Measurements from ENCODE around the gene GARNL3. TPM values are rescaled to one million over a fixed set of nuclear protein-coding genes. Genes with fewer than 3 reads are reported as not detected.

Gene GARNL3
- total RNA-seq, 2 donors from 2014 or later = 6.0 to 7.3 TPM

DNA sequence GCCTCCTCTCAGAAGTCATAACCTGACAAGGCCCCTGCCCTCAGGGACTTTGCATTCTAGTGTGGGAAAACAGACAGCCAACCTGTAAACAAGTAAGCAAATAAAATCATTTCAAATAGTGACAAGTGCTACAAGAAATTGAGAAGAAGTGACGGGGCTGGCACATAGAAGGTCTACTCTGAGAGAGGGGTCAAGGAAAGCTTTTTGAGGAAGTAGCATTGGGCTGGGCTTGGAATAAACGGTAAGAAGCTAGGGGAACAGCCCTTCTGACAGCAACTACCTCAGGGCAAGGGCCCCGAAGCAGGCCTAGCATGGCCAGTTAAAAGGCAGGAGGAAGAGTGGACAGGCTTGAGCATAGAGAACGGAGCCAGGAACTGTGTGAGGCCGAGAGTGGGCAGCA is 127.6 kb downstream of the GARNL3 start:
- DNase-seq = no peak
- intact Hi-C loops (cut with DNase I, micrococcal nuclease) = no loop called here
- ATAC-seq = no peak

DNA sequence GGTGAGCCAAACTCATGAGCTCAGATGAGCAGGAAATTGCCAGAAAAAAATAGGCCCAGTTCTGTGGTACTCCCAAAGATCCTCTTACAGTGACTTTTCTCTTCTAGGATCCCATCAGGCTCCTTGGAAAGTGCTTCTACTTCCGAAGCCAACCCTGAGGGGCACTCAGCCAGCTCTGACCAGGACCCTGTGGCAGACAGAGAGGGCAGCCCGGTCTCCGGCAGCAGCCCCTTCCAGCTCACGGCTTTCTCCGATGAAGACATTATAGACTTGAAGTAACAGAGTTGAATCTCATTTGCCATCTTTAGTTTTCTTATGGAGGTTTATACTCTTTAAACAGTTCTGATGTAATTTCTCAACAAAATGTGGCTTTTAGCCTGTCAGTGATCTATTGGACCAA is 128.4 kb downstream of the GARNL3 start:
- ATAC-seq = no peak
- intact Hi-C loops (cut with DNase I, micrococcal nuclease) = no loop called here
- no peak for DNase-seq

DNA sequence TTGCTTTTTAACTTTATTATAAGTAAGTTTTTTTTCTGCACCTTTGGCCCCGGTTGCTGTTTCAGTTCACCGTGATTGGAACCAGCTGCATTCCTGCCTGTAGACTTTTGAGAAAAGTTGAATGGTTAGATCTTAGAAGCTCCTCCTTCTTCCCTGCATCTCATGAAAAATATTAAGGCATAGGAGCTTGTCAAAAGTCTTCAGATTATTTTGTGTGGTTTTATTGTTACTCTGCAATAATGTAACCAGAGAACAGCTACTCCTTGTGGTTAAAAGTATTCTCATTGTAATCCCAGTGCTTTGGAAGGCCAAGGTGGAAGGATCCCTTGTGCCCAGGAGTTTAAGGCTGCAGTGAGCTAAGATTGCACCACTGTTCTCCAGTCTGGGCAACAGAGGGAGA is 129.1 kb downstream of the GARNL3 start:
- DNase-seq (no peak), ATAC-seq (no peak)
- intact Hi-C loops (cut with DNase I, micrococcal nuclease) = no loop called here

DNA sequence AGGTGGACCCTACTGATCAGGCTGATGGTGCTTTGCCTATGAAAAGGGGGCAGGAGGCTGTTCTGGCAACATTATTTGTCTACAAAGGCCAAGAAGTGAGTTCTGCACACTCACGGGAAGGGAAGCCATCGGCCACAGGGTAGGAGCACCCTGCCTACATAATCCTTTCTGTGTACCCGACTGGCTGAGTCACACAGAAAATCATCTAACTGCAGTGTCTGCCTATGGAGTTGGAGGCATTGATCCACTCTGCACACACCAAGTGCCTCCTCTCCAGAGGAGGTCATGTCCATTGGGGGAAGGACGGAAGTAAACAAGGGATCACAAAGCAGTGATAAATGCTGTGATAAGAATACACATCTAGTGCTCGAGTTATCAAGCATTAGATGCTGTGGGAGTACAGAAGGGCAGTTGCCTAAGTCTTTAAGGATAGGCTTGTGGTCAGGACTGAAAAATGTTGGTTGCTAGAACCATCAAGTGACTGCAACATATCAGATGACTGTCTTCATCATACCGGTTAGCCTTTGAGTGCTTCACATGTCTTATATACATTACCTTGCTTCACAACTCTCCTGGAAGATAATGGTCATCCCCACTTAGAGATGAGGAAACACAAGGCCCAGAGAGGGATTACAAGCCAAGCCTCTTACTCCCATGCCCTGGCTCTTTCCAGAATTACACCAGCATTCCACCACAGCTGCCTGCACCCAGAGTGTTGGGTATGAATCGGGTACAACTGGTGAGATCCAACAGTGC is 131.1 kb downstream of the GARNL3 start:
- intact Hi-C loops (cut with DNase I, micrococcal nuclease) = no loop called here
- DNase-seq = no peak
- ATAC-seq = no peak

DNA sequence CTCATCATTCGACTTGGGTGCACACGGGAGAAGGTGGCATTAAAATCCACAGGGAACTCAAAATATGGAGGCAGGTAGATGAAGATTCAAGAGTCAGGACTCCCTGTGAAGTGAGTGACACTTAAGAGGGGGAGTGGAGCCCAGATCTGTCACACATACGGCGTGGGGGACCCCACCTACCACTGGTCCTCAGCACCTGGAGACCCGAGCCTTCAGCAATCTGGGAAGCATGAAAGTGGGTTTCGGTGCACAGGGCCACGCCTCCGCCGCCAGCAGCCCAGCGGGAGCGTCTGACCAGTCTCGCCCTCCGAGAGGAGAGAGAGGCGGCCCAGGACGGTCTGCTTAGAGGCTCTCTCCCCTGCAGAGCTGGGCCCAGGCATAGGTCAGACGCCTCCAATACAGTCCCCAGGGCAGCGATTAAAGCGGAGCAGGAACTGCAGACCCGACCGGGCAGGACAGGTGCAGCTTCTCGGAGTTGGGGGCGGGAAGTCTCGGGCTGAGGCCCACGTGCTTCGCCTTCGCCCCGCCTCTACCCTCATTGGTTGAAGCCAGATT is 131.8 kb downstream of the GARNL3 start:
- ATAC-seq (no peak), DNase-seq (no peak)
- intact Hi-C loops (cut with DNase I, micrococcal nuclease) = no loop called here

DNA sequence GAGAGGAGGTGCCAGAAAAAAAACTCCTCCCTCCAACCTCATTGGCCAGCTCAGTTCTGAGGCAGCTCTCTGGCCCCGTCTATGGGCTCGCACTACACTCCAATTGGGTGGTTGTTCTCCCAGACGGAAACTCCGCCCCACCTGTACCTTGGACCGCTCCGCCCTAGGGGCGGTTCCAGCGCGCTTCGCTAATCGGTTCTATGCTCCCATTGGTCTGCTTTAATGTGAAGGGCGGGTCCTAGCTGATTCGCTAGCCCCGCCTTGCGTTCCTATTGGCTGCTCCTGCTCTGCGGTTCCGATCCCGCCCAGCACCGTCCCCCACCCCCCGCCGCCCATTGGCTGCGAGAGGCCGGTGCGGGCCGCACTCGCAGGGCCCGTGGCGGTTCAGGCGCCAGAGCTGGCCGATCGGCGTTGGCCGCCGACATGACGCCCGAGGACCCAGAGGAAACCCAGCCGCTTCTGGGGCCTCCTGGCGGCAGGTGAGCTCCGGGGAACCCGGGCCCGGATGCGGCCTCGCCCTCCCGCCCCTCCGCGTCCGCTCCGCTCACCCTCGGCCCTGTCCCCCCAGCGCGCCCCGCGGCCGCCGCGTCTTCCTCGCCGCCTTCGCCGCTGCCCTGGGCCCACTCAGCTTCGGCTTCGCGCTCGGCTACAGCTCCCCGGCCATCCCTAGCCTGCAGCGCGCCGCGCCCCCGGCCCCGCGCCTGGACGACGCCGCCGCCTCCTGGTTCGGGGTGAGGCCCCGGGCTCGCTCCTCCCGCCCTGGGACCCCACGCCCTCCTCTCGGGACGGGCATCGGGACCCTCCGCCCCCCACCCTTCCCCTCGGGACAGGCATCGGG is 132.5 kb downstream of the GARNL3 start, which contains the start of gene SLC2A8:
SLC2A8 (plus strand) TSS at position 362 of the 838 bp plus-strand sequence; CDS start at position 424, 62 bp downstream.
- ATAC-seq (peak; percentile 87), DNase-seq (peak; percentile 97 to 99)
- intact Hi-C loops (cut with DNase I, micrococcal nuclease) = no loop called here

DNA sequence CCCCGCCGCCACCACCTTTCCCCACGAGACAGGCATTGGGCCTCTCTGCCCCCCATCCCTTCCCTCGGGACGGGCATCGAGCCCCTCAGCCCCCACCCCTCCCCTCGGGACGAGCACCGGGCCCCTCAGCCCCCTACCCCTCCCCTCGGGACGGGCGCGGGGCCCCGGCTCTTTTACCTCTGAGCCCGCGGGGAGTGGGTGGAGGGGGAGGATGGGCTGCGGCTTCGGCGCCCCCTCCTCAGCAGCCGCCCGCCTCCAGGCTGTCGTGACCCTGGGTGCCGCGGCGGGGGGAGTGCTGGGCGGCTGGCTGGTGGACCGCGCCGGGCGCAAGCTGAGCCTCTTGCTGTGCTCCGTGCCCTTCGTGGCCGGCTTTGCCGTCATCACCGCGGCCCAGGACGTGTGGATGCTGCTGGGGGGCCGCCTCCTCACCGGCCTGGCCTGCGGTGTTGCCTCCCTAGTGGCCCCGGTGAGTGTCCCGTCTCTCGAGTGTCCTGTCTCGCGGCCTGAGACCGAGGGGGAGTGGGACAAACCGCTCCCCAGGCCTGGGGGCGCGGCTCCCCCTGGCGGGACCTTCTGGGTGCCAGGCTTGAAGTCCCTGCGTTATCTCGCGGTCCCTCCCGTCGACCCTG is 133.2 kb downstream of the GARNL3 start:
- intact Hi-C loops (cut with DNase I, micrococcal nuclease) = no loop called here
- DNase-seq (peak in 1 of 2 donors; percentile 71), ATAC-seq (peak; percentile 14)

DNA sequence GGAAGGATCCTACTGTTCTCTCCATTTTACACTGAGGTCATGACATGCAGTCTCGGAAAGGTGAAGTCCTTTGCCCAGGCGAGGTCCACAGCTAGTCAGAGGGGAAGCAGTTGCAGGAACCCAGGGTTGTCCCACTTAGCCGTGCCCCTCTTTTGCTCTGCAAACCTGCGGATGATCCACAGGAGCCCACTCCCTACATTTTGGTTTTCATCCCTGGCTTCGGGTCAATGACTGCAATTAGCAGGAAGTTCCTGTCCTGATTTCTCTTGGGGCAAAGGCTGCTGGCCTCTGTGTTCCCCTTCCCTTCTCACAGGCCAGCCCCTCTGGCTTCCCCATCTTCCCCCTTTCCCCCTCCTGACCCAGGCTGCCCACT is 133.7 kb downstream of the GARNL3 start:
- no peak for ATAC-seq
- intact Hi-C loops (cut with DNase I, micrococcal nuclease) = no loop called here
- DNase-seq = no peak

DNA sequence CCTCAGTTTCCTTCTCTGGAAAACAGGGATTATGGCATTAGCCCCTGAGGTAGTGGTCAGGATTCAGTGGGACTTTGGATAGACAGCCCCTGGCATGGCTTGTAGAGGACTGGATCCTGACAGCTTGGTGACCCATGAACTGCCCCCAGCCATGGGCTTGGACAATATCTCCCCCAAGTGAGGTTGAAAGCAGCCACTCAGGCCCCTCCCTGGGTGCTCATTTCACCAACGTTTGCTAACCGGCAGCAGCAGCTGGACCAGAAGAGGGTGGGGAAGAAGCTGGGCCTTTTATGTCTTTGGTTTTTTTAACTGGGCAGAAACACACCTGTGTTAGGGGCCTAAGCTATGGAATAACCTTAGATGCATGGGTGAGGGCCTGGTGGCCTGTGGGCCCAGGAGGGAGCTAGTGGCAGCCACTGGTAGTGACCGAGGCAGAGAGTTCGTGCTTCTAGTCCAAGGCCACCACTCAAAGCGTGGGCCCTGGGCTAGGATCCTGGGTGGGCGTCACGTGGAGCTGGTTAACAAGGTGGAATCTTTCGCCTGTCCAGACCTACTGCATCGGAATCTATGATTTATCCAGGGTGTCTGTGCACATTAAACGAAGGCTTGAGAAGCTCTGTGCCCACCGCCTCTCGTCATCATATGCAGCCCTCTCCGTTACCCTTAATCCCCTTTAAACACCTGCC is 134.3 kb downstream of the GARNL3 start:
- intact Hi-C loops (cut with DNase I, micrococcal nuclease) = no loop called here
- ATAC-seq (no peak), DNase-seq (no peak)

DNA sequence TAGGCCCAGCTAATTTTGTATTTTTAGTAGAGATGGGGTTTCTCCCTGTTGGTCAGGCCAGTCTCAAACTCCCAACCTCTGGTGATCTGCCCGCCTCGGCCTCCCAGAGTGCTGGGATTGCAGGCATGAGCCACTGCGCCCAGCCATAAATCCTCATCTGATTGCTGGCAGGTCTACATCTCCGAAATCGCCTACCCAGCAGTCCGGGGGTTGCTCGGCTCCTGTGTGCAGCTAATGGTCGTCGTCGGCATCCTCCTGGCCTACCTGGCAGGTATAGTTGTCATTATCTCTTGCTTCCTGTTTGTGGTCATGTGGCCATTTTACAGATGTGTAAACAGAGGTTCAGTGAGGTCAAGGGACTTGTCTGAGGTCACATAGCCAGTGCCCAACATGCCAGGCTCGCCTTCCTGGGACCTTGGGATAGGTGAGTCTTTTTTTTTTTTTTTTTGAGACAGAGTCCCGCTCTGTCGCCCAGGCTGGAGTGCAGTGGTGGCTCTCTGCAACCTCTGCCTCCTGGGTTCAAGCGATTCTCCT is 135.2 kb downstream of the GARNL3 start:
- ATAC-seq = no peak
- intact Hi-C loops (cut with DNase I, micrococcal nuclease) = no loop called here
- no peak for DNase-seq

DNA sequence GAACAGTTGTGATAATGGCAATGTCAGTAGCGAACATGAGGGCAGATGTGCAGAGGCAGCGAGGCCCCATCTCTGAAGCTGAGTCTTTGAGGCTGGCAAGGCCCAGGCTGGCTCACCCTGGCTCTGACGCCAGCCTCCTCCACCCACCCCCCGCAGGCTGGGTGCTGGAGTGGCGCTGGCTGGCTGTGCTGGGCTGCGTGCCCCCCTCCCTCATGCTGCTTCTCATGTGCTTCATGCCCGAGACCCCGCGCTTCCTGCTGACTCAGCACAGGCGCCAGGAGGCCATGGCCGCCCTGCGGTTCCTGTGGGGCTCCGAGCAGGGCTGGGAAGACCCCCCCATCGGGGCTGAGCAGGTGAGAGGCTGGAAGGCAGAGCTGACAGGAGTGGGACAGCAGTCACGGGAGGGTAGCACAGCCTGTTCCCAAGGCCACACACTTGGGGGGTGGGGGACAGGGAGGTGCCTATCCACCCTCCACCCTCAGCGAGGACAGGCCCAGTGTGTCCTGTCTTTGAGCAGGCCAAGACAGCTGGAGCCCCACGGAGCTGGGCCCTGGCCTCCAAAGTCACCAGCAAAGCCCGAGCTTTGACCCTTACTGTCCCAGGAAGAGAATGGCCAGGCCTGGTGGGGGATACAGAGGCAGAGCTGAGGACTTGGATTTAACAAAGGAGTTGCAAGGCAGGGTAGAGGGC is 138.0 kb downstream of the GARNL3 start:
- intact Hi-C loops (cut with DNase I, micrococcal nuclease) = no loop called here

DNA sequence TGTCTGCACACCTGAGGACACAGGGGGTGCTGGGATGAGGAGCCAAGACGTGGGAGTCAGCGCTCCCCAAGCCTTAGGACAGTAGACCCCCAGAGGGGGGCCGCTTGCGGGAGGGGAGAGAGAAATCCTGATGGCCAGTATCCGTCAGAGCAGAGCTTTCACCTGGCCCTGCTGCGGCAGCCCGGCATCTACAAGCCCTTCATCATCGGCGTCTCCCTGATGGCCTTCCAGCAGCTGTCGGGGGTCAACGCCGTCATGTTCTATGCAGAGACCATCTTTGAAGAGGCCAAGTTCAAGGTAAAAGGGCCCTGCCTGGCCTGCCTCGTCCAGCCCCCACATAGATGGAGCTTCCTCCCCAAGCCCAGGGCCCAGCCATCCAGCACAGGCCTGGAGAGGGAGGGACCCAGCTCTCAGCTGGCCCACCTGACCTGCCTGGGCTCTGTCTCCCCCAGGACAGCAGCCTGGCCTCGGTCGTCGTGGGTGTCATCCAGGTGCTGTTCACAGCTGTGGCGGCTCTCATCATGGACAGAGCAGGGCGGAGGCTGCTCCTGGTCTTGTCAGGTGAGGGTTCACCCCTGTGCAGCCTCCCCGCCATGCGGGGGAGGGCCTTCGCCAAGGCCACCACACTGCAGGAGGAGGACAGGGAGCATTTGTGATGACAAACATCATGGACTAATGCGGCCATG is 139.1 kb downstream of the GARNL3 start:
- ATAC-seq = no peak

More for the DNA sequence above, 138.0 kb downstream of the GARNL3 start:
- ATAC-seq (no peak), DNase-seq (no peak)

DNA sequence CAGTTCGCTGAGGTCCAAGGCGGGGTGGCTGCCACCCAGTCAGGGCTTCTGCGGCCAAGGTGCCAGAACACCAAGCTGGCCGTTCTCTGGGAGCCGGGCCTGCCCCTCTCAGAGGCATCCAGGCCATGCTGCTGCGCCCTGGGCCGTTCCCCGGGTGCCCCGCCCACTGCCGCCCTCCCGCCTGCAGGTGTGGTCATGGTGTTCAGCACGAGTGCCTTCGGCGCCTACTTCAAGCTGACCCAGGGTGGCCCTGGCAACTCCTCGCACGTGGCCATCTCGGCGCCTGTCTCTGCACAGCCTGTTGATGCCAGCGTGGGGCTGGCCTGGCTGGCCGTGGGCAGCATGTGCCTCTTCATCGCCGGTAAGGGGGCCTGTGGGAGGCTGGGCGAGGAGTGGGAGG is 140.1 kb downstream of the GARNL3 start:
- DNase-seq = no peak
- no peak for ATAC-seq
- intact Hi-C loops (cut with DNase I, micrococcal nuclease) = no loop called here

More for the DNA sequence above, 139.1 kb downstream of the GARNL3 start:
- DNase-seq = no peak
- intact Hi-C loops (cut with DNase I, micrococcal nuclease) = no loop called here

DNA sequence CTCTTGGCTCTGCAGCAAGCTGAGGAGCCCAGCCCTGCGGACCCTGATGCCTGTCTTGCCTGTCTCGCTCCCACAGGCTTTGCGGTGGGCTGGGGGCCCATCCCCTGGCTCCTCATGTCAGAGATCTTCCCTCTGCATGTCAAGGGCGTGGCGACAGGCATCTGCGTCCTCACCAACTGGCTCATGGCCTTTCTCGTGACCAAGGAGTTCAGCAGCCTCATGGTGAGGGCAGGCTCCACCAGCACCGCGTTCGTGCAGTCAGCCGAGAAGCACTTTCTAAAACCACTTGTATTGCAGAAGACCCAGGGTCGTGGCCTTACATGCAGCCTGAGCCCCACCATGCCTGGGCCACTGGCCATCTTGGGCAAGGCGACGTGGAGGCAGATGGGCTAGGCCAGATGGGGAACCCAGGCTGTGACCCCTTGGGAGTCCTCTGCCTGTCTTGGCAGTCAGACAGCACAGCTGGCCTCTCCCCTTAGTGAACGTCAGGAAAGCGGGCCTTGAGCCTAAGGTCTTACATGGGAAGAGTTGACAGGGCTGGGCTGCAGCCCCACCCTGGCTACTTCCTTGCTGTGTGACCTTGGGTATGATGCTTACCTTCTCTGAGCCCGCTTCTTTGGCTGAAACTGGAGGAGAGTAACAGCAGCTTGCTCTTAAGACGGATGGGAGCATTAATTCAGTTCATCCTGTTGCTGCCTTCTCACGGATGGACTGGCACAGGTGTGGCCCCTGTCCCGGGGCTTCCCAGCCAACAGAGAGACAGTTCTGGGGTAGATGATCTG is 141.0 kb downstream of the GARNL3 start:
- ATAC-seq = no peak
- intact Hi-C loops (cut with DNase I, micrococcal nuclease) = no loop called here

DNA sequence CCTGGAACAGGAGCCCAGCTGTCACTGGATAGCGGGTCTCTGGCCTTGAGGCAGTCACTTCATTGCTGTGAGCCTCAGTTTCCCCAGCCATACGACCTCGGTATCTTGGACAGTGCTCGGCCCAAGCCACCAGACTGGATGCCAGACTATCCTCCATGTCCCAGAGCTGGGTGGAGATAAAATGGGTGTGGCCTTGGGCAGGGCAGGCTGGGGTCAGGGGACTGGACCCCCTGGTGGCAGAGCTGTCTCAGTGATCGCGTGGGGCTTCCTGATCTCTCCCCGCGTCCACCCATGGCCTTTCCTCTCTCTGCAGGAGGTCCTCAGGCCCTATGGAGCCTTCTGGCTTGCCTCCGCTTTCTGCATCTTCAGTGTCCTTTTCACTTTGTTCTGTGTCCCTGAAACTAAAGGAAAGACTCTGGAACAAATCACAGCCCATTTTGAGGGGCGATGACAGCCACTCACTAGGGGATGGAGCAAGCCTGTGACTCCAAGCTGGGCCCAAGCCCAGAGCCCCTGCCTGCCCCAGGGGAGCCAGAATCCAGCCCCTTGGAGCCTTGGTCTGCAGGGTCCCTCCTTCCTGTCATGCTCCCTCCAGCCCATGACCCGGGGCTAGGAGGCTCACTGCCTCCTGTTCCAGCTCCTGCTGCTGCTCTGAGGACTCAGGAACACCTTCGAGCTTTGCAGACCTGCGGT is 142.4 kb downstream of the GARNL3 start:
- intact Hi-C loops (cut with DNase I, micrococcal nuclease) = no loop called here
- ATAC-seq = no peak
- no peak for DNase-seq

More for the DNA sequence above, 141.0 kb downstream of the GARNL3 start:
- DNase-seq = no peak

DNA sequence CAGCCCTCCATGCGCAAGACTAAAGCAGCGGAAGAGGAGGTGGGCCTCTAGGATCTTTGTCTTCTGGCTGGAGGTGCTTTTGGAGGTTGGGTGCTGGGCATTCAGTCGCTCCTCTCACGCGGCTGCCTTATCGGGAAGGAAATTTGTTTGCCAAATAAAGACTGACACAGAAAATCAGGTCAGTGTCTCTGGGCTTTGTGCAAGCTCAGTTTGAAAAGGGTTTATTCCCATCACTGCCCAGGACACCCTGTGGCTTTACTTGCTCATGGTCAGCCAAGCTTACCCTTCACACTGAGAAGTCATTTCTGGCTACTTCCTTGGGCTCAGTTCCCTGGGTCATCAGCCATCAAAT is 142.9 kb downstream of the GARNL3 start:
- no peak for DNase-seq
- intact Hi-C loops (cut with DNase I, micrococcal nuclease) = no loop called here
- no peak for ATAC-seq
